HTERT RPE-1 (cell line): Measurements from ENCODE around the gene MMEL1.

Source experiments
- in situ Hi-C: fragments of 300-500 bp; cut with MboI; formaldehyde crosslinking; loops from 4 replicates; pipeline ENCODE4 v1.14.3; 2020; ENCODE audit warnings: low sequenced_read_pairs

The MMEL1 gene

DNA sequence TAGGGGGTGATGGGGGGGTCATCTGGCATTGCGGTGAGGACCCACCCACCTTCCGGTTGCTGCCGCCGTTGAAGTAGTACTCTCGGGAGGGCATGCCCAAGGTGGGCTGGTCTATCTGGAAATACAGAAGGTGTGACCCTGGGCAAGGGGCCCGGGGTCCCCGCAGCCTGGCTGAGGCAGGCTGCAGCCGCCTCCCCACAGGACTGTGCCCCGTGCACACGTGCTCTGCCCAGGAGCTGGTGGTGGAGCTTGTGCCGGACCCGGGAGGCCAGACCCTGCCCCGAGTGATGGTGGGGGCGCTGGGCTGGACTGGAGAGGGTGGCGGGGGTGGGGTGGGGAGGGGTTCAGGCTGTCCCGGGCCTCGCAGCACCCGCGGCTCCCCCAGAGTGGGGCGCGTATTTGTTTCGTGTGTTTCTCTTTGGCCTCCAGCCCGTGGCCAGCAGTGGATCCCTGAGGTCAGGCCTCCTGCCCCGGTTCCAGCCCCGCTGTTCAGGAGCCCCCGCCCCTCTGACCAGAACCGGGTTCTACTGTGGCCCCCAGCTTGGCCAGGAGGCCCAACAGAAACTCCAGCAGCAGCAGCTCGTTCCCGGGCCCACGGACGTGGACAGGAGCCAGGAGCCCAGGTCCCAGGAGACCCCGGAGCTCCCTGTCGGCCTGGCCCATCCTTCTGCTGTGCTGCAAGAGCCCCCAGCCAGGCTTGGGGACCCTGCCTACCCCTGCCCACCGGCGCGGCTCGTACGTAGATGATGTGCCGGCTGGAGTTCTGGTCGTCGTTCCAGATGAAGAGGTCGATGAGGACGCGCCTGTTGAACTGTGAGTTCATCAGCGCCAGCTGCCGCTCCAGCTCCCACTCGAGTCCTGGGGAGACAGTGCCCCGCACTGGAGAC is 27.1 kb downstream of the MMEL1 start:
- in situ Hi-C loops, result no loop called here

DNA sequence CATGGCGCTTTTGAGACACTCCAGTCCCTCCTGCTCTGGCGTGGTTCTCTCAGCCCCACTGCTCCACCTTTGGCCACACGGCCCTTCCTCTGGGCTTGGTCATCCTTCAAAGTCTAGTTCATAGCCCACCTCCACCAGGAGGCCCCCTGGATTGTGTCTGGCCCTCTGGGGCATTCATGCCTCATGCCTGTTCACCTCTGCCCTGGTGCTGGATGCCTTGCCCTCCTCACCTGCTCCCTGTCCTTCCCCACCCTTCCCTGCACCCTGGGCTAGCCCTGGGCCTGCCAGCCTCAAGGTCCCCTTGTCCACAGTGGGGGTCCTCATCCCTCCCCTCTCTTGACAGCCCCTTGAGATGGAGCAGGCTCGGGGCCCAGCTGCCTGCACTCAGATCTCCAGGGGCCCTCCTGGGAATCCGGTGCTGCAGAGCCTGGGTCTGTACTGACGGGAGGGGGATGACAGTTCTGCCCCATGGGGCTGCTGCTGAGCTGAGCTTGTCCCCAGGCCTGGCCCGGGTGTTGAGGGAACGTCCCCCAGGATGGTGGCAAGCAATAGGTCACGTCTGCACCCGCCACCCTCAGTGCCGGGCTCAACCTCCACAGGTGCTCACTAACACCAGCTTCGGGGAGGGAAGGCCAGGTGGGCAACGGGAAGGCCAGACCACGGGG is 27.8 kb downstream of the MMEL1 start:
- in situ Hi-C loops, result no loop called here

DNA sequence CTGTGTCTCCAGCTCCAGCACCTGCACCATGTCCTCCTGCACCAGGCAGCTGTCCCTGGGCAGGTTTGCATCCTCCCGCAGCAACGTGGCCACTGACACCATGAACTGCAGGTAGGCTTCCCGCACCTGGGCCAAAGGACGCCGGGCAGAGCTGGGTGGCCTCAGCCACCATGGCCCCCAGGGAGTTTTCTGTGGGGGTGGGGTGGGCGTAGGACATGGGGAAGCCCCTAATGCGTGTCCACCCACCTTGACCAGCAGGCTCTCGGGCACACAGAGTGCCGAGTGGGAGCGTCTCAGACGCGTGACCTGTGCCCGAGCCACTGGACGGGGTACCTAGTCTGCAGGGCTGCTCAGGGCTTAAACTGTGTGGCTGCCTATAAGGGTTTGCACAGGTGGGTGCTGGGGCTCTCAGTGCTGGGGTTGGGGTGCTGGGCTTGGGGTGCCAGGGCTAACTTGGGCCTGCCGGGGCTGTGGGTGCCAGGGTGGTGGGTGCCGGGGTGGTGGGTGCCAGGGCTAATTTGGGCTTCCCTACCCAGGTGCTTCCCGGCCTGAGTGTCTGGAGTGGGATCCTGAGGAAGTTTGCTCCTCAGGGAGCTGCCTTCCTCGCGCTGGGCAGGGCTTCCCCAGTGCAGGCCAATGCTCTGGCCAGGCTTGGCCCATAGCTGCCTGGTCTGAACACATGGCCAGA is 28.5 kb downstream of the MMEL1 start:
- in situ Hi-C loops, result no loop called here

DNA sequence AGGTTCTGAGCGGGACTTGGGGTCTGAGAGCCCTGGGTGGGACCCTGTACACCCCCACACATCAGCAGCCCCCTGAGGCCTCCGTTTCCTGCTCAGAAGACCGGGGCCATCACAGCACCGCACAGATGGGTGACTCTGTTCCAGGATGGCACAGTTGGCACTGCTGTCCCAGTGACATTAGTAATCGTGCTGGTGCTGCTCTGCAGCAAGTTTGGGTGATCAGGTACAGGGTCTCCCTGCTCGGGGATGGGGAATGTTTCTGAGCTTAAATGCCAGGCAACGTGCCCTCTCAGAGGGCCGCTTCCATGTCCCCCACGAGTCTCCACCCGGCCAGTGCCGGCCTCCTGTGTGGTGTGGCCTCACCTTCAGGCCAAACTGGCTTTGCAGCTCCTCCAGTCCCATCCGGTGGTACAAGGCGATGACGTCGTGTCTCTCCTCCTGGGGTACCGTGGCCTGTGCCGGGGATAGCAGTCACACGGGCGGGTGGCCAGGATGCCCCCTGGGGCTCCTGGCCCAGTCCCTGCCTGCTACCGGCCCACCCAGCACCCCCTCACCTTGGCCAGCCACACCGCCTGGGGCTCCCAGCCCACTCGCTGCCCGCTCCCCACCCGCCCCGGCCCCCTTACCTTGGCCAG is 29.2 kb downstream of the MMEL1 start:
- in situ Hi-C loops, result no loop called here

DNA sequence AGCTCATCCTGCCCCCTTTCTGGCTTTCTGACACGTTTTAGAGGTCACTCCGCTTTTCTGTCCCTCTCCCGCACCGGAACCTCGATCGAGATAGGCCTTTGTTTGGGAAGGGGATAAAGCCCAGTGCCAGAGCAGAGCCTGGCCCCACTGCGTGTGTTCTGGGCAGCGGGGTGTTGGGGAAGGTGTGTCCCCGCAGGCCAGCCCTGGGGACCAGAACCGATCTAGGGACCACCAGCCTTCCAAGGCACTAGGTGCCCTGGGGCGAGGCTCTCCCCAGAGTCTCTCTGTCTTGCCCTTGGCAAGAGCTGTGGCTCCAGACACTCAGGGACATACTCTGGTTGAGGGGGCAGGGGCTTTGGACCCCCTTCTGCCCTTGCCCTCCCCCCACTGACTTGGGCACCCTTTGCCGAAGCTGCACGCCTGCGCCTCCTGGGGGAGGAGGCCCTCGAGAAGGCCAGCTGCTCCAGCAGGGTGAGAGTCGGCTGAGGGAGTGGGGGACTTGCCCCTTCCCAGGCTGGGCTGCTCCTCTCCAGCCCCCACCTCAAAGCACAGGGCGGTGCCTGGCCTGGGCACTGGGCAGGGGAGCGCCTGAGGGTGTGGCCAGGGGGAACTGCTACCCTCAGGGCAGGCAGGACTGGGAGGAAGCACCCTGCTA is 29.8 kb downstream of the MMEL1 start:
- in situ Hi-C loops, result no loop called here

DNA sequence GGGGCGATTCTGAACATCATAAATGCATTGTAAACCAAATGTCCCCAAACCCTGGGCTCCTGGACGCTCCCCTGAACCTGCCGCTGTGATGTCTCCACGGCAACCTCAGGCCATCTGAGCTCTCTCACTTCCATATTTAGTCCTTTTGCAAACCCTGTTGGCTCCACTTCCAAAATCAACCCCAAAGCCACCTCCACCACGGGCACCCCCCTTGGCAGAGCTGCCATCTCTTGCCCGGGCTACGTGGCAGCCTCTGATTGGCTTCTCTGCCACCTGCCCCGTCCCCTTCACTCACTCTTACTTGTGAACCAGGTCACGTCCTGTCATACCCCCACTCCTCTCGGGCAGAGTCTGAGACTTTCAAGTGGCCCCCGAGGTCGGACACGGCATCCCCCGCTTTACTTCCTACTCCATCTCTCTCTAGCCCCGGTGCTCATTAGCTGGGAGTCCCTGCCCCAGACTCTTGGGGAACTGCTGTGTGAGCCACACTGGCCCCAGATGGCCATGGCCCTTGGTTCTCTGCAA is 30.4 kb downstream of the MMEL1 start:
- in situ Hi-C loops, result no loop called here

DNA sequence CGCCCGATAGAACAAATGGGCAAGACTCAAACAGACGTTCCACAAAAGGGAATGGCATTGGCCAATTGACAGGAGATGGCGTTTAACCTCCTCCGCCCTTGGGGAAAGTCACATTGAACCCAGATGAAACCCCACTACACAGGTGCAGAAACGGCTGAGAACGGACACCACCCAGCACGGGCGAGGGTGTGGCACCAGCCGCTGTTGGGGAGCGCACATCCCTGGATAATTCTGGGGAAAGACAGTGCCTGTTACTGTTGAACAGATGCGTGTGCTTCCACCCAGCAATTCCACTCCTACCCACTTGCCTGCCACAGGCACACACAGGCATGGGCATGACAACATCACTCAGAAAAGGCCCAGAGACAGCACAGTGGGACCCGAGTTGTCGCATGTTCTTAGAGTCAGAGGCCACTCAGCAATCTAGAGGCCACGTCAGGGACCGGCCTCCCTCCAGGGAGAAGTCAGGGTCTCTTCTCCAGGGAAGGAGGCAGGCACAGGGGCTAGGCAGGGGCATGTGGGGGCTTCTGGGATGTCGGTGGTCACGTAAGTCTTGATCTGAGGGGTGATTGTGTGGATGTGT is 31.0 kb downstream of the MMEL1 start:
- in situ Hi-C loops, result no loop called here

DNA sequence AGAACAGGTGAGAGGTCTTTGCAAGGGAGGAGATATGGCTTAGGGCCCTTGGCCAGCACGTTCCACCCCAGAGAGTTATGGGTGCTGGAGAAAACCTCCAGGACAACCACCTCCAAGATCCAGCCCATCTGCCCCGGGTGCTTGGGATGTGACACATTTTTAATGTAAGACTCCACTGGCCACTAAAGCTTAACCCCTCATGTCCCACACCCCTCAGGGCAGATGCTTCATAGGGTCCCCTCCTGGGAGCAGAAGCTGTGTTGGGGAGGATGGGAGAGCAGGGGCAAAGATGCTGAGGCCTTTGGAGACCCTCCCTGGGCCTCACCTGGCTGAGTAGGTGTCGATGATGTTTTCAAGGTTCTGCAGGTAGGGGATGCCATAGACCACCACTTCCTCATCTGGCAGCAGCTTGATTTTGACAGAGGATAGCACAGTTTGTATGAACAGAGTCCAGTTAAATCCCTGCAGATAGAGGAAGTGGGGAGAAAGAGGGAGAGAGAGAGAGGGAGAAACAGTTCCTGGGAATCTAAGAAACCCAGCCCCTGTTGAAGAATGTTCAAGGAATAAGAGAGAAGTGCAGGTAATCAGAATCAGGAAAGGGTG is 34.4 kb downstream of the MMEL1 start:
- in situ Hi-C loops, result no loop called here

DNA sequence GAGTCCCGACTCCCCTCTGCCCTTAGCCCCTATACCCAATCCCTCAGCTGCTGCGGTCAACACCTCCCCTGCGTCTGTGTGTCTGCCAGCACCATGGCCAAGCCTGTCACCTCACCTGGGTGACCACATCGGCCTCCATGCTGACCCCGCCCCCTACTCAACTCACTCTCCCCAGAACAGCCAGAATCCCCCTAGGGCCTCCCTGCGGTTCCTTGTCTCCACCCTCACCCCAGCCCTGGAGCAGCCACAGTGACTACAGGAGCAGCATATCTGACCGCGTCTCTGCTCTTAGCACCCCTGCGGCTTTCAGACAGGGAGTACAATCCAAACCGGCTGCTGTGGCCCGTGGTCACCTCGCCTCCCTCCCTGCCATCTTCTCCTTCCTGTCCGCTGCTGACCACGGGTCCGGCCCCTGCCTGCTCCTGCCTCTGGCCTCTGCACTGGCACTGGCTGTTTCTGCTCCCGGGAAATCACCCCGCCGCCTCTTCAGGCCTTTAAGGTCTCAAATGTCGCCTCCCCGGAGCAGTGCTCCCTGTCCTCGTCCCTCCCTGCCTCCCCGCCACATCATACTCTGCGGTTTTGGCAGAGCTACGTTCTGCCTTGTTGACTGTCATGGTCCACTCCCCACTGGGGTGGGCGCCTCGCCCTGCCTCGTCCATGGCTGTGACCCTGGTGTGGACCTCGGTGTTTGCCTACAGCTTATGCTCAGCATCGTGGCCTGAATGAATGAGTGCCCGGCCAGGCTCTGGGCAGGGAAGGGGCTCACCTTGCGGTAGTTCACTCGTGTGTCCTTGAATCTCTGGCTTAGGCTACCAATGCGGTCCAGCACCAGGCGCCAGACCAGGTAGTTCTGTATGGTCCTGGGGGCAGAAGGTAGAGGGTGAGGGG is 35.1 kb downstream of the MMEL1 start:
- in situ Hi-C loops, result no loop called here

DNA sequence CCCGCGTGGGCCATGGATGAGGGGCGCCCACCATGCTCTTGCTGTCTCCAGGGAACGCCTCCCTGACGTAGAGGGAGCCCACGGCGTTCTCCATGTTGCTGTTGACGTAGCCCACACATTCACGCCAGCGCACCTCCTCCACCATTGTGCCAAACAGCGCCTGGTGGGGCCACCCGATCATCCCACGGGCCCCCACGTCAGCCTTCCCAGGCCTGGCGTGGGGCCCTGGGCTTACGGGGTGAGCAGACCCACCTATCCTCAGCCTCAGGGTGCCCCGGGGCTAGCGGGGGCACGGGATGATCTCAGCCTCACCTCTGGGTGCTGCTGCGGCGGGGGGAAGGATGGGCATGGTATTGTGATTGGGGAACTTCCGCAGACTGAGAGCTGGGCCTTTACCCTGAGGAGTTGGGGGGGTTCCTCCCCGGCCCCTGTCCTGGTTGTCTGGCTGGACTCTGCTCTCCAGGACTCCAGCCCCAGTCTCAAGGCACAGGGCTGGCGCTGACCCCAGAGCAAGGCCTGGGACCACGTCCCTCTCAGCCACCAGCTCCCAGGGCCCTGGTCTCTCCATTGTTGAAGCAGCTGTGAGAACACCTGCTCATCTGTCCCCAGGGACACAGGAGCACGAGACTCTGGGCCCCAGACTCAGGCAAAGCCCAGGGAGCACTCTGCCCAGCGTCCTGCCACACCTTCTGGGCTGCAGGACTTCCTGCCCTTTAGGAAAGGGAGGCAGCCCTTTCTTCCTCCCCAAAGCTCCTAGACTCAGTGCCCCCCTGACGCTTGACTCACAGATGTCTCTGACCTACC is 36.1 kb downstream of the MMEL1 start:
- in situ Hi-C loops, result no loop called here

DNA sequence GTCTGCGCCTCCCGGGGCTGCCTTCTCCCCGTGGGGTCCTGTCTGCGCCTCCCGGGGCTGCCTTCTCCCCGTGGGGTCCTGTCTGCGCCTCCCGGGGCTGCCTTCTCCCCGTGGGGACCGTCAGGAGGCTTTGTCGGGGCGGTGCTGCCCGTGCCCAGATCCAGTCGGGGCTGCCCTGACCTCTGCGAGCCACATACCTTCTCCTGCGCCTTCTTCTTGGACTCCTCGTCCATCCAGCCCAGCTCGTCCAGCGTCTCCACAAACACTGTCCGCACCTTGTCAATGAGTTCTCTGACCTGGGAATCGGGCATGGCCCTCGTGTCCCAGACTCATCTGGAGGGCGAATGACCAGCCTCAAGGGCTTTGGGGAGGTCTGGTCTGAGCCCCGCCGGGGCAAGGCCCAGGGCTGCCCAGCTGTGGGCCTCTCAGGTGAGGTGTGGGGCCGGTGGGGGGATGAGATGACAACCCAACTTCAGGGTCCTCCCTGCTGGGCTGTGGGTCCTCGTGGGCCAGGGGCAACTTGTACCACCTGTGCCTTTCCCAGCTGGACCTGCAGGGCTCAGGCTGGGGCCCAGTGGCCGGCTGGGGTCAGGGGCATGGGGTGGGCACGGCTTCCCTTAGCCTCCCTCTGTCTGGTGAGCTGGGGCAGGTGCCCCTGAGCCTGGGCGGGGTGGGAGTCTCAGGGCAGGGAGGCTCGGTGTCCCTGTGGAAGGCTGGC is 36.8 kb downstream of the MMEL1 start:
- in situ Hi-C loops, result no loop called here

DNA sequence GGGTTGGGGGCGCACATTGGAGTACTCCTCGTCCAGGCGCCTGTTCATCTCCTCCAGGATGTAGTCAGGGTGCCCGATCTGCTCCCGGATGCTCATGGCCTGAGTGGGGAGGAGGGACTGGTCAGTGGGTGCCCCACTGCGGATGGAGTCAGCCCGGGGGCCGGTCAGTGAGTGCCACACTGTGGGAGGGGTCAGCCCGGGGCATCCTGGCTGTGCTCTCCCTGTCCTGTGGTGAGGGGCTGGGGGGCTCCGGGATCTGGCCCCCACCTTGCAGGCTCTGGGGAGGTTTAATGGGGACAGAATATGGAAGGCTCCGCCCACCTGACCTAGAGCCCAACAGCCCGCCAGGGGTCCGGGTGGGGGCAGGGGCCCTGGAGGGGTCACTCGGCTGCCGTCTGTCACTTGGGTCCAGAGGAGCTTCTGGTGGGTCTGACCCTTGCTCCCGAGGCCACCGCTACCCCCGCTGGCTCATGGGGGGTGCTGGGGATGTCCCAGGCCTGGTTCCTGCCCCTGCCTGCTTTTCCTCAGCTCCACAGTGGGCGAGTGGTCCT is 37.5 kb downstream of the MMEL1 start:
- in situ Hi-C loops, result no loop called here

DNA sequence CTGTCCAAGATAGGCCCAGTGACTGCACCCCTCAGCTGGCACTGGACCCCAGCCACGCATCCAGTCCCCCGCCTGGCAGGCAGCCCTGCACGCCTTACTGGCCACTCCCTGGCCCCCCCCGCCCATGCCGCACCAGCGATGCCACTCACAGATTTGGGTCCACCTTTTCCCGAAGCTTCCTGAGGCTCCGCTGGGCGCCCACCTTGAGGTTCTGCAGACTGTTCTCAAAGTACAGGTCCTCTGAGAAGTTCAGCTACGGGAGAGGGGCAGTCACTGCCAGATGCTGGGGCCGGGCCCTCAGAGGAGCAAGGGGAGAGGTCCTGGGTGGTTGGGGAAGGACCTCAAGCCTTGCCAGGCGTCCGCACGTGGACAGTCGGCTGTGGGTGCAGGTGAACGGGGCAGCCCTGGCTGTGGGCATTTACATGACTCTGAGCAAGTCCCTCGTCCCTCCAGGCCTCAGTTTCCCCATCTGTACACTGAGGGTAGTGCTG is 38.1 kb downstream of the MMEL1 start:
- in situ Hi-C loops, result no loop called here

DNA sequence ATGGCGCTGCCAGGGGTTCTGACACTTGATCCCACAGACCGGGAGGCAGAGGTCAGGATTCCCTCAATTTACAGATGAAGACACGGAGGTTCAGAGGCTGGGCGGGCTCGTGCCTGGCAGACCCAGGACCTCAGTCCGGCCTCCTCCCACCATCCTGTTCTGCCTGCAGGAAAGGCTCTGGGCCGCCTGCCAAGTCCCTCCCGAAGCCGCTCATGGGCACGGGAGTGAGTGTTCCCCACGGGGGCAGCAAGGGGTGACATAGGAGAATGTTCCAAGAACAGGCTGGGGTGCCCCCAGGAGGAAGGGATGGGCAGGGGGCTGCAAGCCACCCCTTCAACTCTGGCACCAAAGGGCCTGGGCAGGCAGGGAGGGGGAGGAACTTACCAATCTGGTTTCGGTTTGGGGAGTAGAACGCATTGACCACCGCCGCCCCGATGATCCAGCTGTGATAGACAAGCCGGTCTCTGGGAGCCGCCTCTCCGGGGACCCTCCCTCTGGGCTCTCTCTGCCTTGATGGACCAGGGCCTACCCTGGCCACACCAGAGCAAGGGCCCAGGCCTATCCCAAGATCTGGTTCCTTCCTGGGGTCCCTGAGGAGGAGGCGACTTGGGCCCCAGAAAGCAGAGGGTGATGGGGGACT is 38.7 kb downstream of the MMEL1 start:
- in situ Hi-C loops, result no loop called here

DNA sequence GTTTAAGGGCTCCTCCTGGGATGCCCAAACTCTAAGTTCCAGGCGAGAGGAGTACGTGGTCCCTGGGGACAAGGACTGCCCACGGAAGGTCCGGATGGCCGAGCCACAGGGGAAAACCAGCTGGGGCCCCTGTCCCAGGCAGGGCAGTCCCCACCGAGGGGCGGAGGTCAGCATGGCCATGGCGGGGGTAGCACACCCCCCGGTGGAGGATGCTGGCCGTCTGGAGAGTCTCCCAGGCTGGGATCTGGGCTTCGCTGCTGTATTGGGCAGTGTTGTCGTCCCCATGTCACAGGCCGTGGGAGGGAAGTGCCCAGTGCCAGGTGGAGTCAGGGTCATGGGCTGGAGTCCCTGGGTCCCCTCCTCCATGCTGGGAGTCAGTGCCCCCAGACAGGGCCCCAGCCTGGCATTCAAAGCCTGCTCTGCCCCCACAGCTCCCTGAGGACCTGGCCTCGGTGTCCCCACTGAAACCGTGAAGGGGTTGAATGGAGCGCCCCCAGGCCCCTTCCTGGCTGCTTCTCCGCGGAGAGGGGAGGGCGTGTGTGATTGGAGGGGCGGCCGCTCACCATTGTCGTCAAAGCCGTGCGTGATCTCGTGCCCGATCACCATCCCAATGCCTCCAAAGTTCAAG is 39.5 kb downstream of the MMEL1 start:
- in situ Hi-C loops, result no loop called here

DNA sequence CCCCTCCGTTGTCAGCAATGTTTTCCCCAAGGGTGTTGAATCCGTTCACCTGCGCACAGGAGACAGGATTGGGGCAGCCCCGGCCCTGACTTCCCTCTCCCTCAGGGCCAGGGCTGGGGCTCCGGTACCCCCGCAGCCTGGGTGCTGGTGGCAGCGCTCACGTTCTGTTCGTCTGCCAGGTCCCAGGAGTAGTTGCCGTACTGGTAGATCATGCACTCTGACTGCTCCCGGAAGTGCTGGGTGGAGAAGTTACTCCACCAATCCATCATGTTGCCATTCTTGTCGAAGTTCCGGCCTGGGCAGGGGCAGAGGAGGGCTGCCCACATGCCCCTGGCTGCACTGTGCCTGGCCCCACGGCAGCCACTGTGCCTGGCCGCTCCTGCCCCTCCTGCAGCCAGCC is 40.1 kb downstream of the MMEL1 start:
- in situ Hi-C loops, result no loop called here
